Measurements from ENCODE around the gene PTK6.
"Not testable (repeated sequence)": the region's sequence is repeated elsewhere in the genome, so short reads cannot be mapped to it uniquely, and the experiment has no call there.

PTK6 gene

GRCh38 chr20:63568986-63569949 is 32.1 kb upstream of the PTK6 start:
- DNase-seq (ENCODE audit: low read depth), result no peak

DNA sequence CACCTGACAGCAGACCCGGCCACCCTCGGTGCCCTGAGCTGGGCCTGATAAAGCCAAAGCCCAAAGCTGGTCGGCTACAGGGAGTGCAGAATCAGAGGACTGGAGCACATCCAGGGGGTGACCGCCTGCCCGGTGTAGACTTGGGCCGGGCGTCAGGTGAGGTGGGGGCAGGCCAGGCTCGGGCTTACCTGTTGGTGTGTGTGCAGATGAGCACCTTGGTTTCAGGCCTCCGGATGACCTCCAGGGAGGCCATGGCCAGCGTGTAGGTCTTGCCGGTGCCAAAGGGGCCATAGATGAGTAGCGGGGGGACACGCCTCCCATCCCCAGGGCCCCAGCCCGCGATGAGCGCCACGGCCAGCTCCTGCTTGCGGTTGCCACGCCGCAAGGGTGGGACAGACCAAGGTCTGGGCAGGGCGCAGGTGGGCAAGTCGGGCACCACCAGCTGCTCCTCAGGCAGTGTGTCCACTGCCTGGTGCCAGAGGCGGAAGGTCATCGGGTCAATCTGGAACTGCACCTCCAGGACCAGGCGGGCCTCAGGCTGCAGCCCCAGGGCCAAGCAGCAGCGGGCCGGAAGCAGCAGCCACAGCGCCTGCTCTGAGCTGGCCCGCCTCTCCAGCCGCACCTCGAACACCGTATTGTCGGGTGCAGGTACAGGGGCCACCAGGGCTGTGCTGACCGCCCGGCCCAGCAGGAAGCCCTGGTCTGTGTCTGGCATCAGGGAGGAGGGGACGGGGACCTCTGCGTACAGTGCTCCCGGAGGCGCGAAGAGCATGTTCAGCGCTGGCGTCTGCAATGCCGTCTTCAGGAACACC is 31.2 kb upstream of the PTK6 start:
- DNase-seq (ENCODE audit: low read depth), result no peak

- no peak for DNase-seq (ENCODE audit: low read depth)
These were observed 30.4 kb upstream of the PTK6 start for GRCh38 chr20:63567386-63568169.

DNA sequence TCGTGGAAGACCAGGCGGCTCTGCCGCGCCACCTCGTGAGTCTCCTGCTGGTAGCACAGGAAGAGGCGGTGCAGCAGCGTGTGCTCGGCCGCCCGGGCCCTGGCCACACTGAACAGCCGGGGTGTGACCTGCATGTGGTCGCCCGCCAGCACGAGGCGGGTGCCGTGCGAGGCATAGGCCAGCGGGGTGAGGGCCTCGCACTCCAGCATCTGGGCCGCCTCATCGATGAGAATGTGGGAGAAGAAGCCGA is 29.9 kb upstream of the PTK6 start:
- no peak for DNase-seq (ENCODE audit: low read depth)

- DNase-seq (ENCODE audit: low read depth), result no peak
These were observed 29.4 kb upstream of the PTK6 start for GRCh38 chr20:63566395-63567135.

DNA sequence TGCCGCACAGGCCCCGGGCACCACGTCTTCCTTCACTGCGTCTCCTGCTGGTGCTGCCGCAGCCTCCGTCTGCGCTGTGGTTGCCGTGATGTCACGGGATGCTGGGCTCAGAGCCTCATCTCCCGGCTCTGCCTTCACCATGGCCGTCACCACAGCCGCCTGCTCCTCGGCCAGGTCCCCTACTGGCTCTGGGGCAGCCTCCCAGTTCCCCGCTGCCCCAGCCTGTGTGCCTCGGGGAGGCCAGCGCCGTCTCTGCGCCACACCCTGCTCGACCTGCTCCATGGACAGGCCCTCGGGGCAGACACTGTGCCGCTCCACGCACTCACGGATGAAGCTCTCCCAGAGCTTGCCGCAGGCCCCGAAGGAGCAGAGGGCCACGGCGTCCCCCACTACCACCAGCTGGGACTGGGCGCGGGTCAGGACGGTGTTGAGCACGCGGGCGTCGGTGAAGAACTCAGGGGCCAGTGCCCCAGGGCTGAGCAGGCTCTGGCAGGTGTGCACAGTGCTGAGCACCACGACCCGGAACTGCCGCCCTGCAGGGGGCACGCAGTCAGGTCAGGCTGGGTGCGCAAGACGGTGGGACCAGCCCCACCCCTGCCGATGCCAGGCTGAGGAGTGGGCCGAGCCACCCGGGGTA is 28.6 kb upstream of the PTK6 start:
- no peak for DNase-seq (ENCODE audit: low read depth)

DNA sequence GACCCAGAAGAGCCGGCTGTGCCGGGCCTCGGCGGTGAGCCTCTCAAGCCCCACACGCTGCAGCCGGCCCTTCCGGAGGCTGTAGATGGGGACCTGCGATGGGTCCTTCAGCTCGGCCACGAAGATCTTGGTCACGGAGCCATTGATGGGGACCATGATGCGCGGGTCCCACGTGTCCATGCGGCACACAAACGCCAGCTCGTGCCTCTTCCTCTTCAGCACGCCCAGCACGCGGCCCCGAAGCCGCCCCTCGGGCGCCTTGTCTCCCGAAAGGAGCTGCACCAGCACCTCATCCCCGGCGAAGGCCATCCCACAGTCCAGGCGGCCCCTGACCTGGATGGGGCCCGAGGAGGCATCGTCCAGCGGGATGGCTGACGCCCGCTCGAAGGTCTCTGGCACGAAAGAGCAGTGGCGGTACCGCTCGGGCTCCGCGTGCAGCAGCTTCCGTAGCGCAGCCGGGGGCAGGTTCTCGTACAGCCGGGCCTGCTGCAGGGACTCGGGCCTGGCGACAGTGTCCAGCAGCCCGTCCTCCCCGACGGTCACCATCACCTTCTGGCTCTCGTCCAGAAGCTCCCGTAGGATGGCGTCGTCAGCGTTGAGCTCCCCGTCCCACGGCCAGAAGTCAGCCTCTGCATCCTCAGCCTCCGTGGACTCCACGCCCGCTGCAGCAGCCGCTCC is 28.0 kb upstream of the PTK6 start:
- no peak for DNase-seq (ENCODE audit: low read depth)

DNA sequence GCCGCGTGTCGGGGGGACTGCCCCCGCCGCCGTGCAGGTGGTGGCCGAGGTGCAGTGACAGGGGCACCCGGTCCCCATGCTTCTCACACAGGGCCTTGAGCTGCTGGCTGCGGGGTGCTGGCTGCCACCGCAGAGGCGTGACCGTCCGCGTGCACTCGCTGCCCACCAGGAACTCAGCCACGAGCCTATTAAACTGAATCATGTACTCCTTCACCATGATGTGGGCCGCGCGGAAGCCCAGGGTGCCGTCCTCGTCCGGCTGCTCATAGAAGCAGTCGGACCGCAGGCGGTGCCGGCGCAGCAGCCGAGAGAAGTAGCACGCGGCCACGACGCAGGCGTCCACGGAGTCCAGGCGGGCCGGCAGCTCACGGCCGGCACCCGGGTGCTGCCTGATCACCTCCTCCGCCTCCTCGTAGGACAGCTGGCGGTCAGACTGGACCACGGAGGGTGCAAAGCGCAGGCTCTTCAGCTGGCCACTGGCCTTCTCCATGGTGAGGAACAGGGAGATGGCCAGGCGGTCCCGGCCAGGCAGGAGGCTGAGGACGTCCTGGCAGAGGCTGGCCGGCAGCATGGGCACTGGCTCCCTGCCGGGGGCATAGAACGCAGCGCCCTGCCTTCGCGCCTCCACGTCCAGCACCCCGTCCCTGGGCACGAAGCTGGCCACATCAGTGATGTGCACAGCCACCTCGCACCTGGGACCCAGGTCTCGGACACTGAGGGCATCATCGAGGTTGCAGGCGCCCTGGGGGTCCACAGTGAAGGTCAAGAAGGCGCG is 27.0 kb upstream of the PTK6 start:
- DNase-seq (ENCODE audit: low read depth), result no peak

GRCh38 chr20:63563225-63563935 is 26.2 kb upstream of the PTK6 start:
- no peak for DNase-seq (ENCODE audit: low read depth)

DNA sequence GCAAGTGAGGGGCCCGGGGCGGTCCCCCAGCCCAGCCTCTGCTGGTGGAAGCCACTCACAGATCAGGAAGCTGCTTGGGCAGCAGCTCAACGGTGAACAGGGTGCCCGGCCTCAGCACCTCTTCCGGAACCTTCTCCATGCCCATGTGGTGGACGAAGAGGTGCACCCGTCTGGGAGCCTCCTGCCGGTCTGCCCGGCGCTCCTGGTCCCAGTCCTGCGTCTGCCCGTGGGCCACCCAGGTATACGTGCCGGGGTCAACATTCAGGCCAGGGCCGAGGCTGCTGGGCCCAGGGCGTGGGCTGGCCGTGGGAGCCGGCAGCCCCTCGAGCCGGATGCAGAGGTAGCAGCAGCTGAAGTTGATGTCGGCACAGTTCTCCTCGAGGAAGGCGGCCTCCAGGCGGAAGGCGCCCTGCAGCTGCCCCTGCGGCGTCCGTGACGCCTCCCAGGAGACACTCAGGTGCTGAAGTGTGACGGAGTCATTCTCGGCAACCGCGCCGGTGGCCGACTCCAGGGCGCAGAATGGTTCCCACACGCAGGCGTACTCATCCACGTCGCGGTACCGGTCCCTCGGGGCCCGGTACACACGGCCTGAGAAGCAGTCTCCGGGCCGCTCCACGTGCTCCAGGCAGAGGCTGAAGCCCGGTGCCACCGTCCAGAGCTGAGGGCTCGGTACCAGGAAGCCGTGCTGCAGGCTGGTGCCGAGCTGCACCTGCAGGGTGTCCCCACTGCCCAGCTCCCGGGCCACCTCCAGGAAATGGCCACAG is 25.5 kb upstream of the PTK6 start:
- no peak for DNase-seq (ENCODE audit: low read depth)

- no peak for DNase-seq (ENCODE audit: low read depth)
These were observed 24.6 kb upstream of the PTK6 start for GRCh38 chr20:63561624-63562396.

GRCh38 chr20:63560856-63561609 is 23.9 kb upstream of the PTK6 start:
- no peak for DNase-seq (ENCODE audit: low read depth)

DNA sequence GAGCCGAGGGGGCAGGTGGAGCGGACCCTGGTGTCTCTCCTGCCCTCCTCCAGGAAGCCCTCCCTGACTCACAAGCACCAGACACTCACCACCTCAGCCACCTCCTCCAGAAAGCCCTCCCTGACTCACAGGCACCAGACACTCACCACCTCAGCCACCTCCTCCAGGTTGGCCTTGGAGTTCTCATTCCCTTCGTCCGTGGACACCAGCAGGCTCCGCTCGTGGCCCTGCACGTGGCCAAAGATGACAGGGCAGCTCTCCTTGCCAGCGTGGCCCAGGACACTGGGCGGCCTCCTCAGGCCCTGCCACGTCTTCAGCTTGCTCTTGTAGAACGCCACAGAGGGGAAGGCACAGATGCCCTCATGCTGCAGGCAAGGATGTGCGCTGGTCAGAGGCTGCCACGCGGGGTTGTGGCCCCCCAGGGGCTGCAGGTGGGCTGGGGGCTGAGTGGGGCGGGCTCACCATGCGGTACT is 23.2 kb upstream of the PTK6 start:
- no peak for DNase-seq (ENCODE audit: low read depth)

DNA sequence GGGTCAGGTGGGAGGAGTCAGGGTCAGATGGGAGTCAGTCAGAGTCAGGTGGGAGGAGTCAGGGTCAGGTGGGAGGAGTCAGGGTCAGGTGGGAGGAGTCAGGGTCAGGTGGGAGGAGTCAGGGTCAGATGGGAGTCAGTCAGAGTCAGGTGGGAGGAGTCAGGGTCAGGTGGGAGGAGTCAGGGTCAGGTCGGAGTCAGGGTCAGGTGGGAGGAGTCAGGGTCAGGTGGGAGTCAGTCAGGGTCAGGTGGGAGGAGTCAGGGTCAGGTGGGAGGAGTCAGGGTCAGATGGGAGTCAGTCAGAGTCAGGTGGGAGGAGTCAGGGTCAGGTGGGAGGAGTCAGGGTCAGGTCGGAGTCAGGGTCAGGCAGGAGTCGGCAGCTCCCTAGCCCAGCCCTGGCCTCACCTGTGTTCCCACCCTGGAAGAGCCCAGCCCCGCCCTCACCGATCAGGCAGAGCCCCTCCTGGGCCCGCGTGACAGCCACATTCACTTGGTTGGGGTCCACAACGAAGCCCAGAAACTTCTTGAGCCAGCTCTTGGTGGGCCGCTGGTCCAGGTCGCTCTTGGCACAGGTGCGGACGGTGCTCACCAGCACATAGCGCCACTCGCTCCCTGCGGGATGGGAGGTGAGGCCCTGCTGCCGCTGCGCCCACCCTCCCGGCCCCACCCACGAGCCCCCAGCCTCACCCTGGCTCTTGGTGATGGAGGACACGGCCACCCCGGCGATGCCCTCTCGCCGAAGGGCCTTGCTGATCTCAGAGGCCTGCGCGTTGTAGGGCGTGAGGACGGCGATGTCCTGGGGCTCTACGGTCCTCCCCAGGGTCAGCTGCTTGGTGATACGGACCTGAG is 22.5 kb upstream of the PTK6 start:
- DNase-seq (ENCODE audit: low read depth), result not testable (repeated sequence)

GRCh38 chr20:63558804-63559484 is 21.8 kb upstream of the PTK6 start:
- DNase-seq (ENCODE audit: low read depth), result no peak
